Gastroesophageal sphincter (tissue), 4 donors: ENCODE results near the gene NIPA2. TPM values are rescaled to one million over a fixed set of nuclear protein-coding genes. Genes with fewer than 3 reads are reported as not detected.

Experiments
- ATAC-seq: fragments of 150-250 bp; one replicate; pipeline ENCODE4 v1.9.1; 2016; ENCODE audit warnings: mild to moderate bottlenecking, moderate library complexity
- H3K27ac ChIP-seq, 4 donors: fragments of 200-600 bp; sonication (generic) in 3 of 4; 1 replicate in 3 of 4; 2 replicates in 1 of 4; pipeline ENCODE4 v1.5.1; 2016 to 2019
- H3K27me3 ChIP-seq: fragments of 200-600 bp; sonication (generic); one replicate; pipeline ENCODE4 v1.5.1; 2019
- H3K36me3 ChIP-seq, 2 donors: fragments of 200-600 bp; sonication (generic); one replicate each; pipeline ENCODE4 v1.5.1; 2019; ENCODE audit warnings: control low read depth in 1 of 2
- H3K4me1 ChIP-seq, 3 donors: fragments of 200-600 bp; sonication (generic); 1 replicate in 2 of 3; 2 replicates in 1 of 3; pipeline ENCODE4 v1.5.1; 2016 to 2019; ENCODE audit warnings: control low read depth in 2 of 3
- H3K4me3 ChIP-seq, 2 donors: fragments of 200-600 bp; sonication (generic); one replicate each; pipeline ENCODE4 v1.5.1; 2019; ENCODE audit warnings: mild to moderate bottlenecking in 1 of 2, moderate library complexity in 1 of 2
- H3K9me3 ChIP-seq, 3 donors: fragments of 200-600 bp; sonication (generic); one replicate each; pipeline ENCODE4 v1.5.1; 2017 to 2019; ENCODE audit warnings: control low read depth in 2 of 3
- EP300 ChIP-seq: sonication (generic); formaldehyde crosslinking; IDR thresholded peaks from one replicate; pipeline ENCODE4 v1.6.1; 2017; ENCODE audit warnings: antibody characterized with exemption, mild to moderate bottlenecking
- POLR2A ChIP-seq, 2 donors: fragments of 450-650 bp; IDR thresholded peaks; one replicate each; pipeline ENCODE4 v1.6.1; 2017; ENCODE audit warnings: antibody characterized with exemption in 2 of 2, mild to moderate bottlenecking in 2 of 2, moderate library complexity in 1 of 2
- POLR2AphosphoS5 ChIP-seq: sonication (generic); formaldehyde crosslinking; IDR thresholded peaks from one replicate; pipeline ENCODE4 v1.6.1; 2017; ENCODE audit warnings: antibody characterized with exemption
- WGBS, 2 donors: methylation state at CpG; one replicate each; pipeline ENCODE4 v1.1.5; 2018; ENCODE audit warnings: low coverage in 1 of 2; 5-methylcytosine and 5-hydroxymethylcytosine counted together
- total RNA-seq, 4 donors: library from RNA; depleted of rRNA; stranded (reverse); fragments of >200 nt; gene quantifications; one replicate each; pipeline ENCODE4 v1.1.0, GENCODE V29; 2016
- TF ChIP-seq, protein P1 (sequence below), 4 experiments: fragments of 200-600 bp in 2 of 4; fragments of 450-650 bp in 2 of 4; sonication (generic) in 1 of 4; IDR thresholded peaks; one replicate each; pipeline ENCODE4 v1.5.1; 2017 to 2019; ENCODE audit warnings: antibody characterized with exemption in 4 of 4, mild to moderate bottlenecking in 2 of 4, moderate library complexity in 2 of 4

The NIPA2 gene
- total RNA-seq, 4 donors from 2014 or later, result 37.0 to 42.5 (median 40.2) TPM

DNA sequence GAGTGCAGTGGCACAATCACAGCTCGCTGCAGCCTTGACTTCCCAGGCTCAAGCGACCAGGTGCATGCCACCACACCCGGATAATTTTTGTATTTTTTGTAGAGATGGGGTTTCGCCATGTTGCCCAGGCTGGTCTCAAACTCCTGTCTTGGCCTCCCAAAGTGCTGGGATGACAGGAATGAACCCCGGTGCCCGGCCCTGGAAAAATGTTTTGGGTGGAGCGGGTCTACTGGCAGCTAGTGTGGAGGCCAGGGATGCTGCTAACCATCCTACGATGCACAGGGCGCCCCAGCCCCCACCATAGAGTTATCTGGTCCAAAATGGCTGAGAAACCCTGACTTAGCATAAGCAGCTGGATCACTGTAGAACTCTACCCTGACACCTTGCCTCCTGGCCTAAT is 35.4 kb downstream of the NIPA2 start:
- no peak for ATAC-seq
- H3K9me3 ChIP-seq, result peaks cover 0 to 6% (median 0%) of the 10 kb centered on the region in 3 donors
- TF ChIP-seq EP300, result no peak
- TF ChIP-seq POLR2A (IDR thresholded peaks at IDR 0.05), result no peak
- TF ChIP-seq POLR2AphosphoS5, result no peak
- TF ChIP-seq, protein P1, sequence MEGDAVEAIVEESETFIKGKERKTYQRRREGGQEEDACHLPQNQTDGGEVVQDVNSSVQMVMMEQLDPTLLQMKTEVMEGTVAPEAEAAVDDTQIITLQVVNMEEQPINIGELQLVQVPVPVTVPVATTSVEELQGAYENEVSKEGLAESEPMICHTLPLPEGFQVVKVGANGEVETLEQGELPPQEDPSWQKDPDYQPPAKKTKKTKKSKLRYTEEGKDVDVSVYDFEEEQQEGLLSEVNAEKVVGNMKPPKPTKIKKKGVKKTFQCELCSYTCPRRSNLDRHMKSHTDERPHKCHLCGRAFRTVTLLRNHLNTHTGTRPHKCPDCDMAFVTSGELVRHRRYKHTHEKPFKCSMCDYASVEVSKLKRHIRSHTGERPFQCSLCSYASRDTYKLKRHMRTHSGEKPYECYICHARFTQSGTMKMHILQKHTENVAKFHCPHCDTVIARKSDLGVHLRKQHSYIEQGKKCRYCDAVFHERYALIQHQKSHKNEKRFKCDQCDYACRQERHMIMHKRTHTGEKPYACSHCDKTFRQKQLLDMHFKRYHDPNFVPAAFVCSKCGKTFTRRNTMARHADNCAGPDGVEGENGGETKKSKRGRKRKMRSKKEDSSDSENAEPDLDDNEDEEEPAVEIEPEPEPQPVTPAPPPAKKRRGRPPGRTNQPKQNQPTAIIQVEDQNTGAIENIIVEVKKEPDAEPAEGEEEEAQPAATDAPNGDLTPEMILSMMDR (IDR thresholded peaks at IDR 0.05), result no peak
- no peaks in the 10 kb centered on the region for H3K27me3 ChIP-seq
- H3K27ac ChIP-seq, result no peak overlapping the region
- H3K36me3 ChIP-seq, result peaks cover 0 to 100% of the 10 kb centered on the region in 2 donors
- peaks cover 0 to 5% (median 0%) of the 10 kb centered on the region in 3 donors for H3K4me1 ChIP-seq
- 93% methylated on average over 3 of the region's 9 CpGs; no CpG with 5 or more reads in 1 of the 2 donors for WGBS, 2 donors
- no peak overlapping the region for H3K4me3 ChIP-seq

DNA sequence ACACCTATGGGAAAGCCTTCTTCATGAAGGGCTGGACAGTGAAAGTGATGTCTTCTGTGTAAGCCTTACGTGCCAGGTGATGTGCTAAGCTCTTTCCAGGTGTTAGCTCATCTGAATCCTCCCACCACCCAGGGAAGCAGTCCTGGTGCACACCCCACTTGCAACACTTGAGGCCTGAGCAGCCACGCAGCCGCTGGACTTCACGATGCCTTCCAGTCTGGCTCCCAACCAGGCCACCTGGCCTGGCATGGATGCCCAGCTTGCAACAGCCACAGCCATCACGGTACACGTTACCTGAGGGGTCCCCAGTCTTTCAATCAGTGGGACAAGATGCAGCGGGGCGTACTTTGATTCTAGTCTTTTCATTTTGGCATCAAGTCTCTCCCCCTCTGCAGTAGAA is 35.8 kb downstream of the NIPA2 start:
- 91 to 100% methylated on average over 1 to 5 of the region's 8 CpGs for WGBS, 2 donors
- Histone ChIP-seq H3K36me3 (peaks cover 0 to 100% of the 10 kb centered on the region in 2 donors), H3K4me1 (peaks cover 0 to 1% (median 0%) of the 10 kb centered on the region in 3 donors), H3K9me3 (peaks cover 0 to 6% (median 0%) of the 10 kb centered on the region in 3 donors), H3K27ac (no peak overlapping the region), H3K27me3 (no peaks in the 10 kb centered on the region), H3K4me3 (no peak overlapping the region)
- ATAC-seq, result no peak
- no peak for TF ChIP-seq POLR2A (IDR thresholded peaks at IDR 0.05)
- TF ChIP-seq, protein P1 (IDR thresholded peaks at IDR 0.05), result no peak
- no peak for TF ChIP-seq EP300
- TF ChIP-seq POLR2AphosphoS5, result no peak

DNA sequence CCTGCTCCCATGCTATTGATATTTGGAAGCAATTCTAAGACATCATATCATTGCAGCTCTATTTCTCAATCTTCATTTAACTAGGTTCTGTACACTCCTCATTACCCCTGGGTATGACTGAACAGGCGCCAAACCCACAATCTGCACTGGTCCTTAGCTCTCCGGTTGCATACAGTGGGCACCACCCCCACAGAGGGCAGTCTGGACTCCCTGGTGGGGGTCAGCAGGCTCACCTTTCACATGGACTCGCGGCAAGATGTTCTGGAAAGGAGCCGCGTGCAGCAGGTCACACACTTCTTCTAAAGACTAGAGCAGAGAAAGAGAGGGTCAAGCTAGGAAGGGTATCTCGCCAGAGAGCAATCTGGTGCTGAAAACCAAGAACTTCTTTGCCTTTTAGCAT is 36.5 kb downstream of the NIPA2 start:
- peaks cover 0 to 100% of the 10 kb centered on the region in 2 donors for H3K36me3 ChIP-seq
- no peak overlapping the region for H3K27ac ChIP-seq
- H3K4me1 ChIP-seq, result no peaks in the 10 kb centered on the region
- ATAC-seq, result no peak
- H3K4me3 ChIP-seq, result no peak overlapping the region
- peaks cover 0 to 6% (median 0%) of the 10 kb centered on the region in 3 donors for H3K9me3 ChIP-seq
- WGBS, 2 donors, result 80 to 91% methylated on average over 1 to 4 of the region's 7 CpGs
- no peak for TF ChIP-seq EP300
- no peak for TF ChIP-seq POLR2A (IDR thresholded peaks at IDR 0.05)
- TF ChIP-seq, protein P1 (IDR thresholded peaks at IDR 0.05), result no peak
- no peak for TF ChIP-seq POLR2AphosphoS5
- no peaks in the 10 kb centered on the region for H3K27me3 ChIP-seq

DNA sequence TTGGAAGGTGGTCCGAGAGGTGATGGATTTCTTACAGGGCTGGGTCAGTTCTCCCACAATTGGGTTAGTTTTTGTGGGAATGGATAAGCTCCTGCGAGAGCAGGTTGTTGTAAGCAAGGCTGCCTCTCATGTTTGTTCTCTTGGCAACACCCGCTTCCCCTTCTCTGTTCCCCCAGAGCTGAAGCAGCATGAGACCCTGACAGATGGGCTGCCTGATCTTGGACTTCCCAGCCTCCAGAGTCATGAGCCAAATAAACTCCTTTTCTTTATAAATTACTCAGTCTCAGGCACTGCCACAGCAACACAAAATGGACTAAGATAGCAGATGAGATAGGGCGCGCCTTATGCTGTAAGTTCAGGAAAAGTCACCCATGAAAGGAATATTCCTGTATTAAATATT is 38.7 kb downstream of the NIPA2 start:
- H3K27me3 ChIP-seq, result no peaks in the 10 kb centered on the region
- peaks cover 0 to 100% of the 10 kb centered on the region in 2 donors for H3K36me3 ChIP-seq
- H3K9me3 ChIP-seq, result peaks cover 0 to 6% (median 0%) of the 10 kb centered on the region in 3 donors
- WGBS, 2 donors, result 100% methylated on average over 3 to 5 of the region's 5 CpGs
- no peaks in the 10 kb centered on the region for H3K4me1 ChIP-seq
- H3K27ac ChIP-seq, result no peak overlapping the region
- no peak for TF ChIP-seq EP300
- no peak overlapping the region for H3K4me3 ChIP-seq
- no peak for ATAC-seq

DNA sequence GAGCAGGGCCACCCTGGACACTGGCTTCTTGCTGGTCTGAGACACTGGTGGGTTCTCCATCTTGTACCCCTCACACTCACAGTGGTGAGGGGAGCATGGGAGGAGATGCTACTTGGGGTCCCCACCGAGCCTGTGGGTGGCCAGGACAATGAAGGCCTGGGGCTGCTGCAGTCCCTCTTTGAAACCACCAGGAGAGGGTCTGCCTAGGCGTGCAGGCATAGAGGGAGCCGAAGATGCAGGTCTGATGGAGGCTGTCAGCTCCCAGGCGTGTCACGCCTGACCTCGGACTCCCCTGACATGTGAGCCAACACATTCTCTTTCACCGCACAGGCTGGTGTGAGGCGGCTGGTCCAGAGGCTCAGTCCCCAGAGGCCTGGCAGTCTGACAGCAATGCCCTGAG is 39.1 kb downstream of the NIPA2 start:
- no peaks in the 10 kb centered on the region for H3K4me1 ChIP-seq
- no peak overlapping the region for H3K4me3 ChIP-seq
- no peak overlapping the region for H3K27ac ChIP-seq
- WGBS, 2 donors, result 100% methylated on average over 1 of the region's 8 CpGs; no CpG with 5 or more reads in 1 of the 2 donors
- H3K36me3 ChIP-seq, result peaks cover 0 to 100% of the 10 kb centered on the region in 2 donors
- TF ChIP-seq POLR2A (IDR thresholded peaks at IDR 0.05), result no peak
- no peak for TF ChIP-seq EP300
- no peak for TF ChIP-seq POLR2AphosphoS5
- TF ChIP-seq, protein P1 (IDR thresholded peaks at IDR 0.05), result no peak
- no peaks in the 10 kb centered on the region for H3K27me3 ChIP-seq
- ATAC-seq, result no peak
- peaks cover 0 to 6% (median 0%) of the 10 kb centered on the region in 3 donors for H3K9me3 ChIP-seq
